Stimulated activated effector memory CD8-positive, alpha-beta T cell treated with anti-CD3 and anti-CD28 coated beads, Interleukin-12 subunit alpha, Interleukin-12 subunit beta, amount 100 ng/mL, for 72 hours (primary cell): ENCODE data around the gene FOXD1.
A peak's percentile ranks its signal among the peaks of the same experiment; 100 is the strongest.
"Not testable (repeated sequence)": the region's sequence is repeated elsewhere in the genome, so short reads cannot be mapped to it uniquely, and the experiment has no call there.

ENCODE experiments used
- ATAC-seq: fragments of 150-1000 bp; cut with Tn5 transposase; 2 replicates; pipeline ENCODE4 v1.10.0; 2021
- DNase-seq, 2 donors: peaks; one replicate each; pipeline ENCODE4 v3.0.0; 2021 to 2022; ENCODE audit warnings: low spot score in 2 of 2
- H3K27ac Mint-ChIP-seq: one replicate; pipeline ENCODE4 v1.8.0; 2022; ENCODE audit warnings: mild to moderate bottlenecking, mixed read lengths
- H3K36me3 Mint-ChIP-seq: one replicate; pipeline ENCODE4 v1.8.0; 2022; ENCODE audit warnings: mild to moderate bottlenecking, mixed read lengths
- H3K4me1 Mint-ChIP-seq: one replicate; pipeline ENCODE4 v1.8.0; 2022; ENCODE audit warnings: mixed read lengths
- H3K4me3 Mint-ChIP-seq: one replicate; pipeline ENCODE4 v1.8.0; 2022; ENCODE audit warnings: mild to moderate bottlenecking, mixed read lengths
- H3K9me3 Mint-ChIP-seq: one replicate; pipeline ENCODE4 v1.8.0; 2022; ENCODE audit warnings: mixed read lengths

The FOXD1 gene

GRCh38 chr5:73448463-73449136, at the start of gene FOXD1:
FOXD1 (minus strand) TSS chr5:73448777; CDS start chr5:73448362, 415 bp downstream.
- DNase-seq = peak; percentile 43 to 81
- Mint-ChIP-seq H3K4me3 (peak within 1 kb of the TSS; percentile 75), H3K36me3 (peaks cover 19% of the 10 kb centered on the region), H3K4me1 (peaks cover 15% of the 10 kb centered on the region), H3K27ac (peak within 1 kb of the TSS; percentile 17), H3K9me3 (no peaks in the 10 kb centered on the region)
- peak; percentile 86 for ATAC-seq

- Mint-ChIP-seq H3K4me3 (peak overlapping the region; percentile 97), H3K9me3 (no peaks in the 10 kb centered on the region), H3K27ac (peak overlapping the region; percentile 100), H3K36me3 (peaks cover 51% of the 10 kb centered on the region), H3K4me1 (peaks cover 32% of the 10 kb centered on the region)
- ATAC-seq = no peak
- DNase-seq = no peak
Observed at GRCh38 chr5:73497497-73498056, 49.0 kb upstream of the FOXD1 start.

- DNase-seq (no peak), ATAC-seq (no peak)
- Mint-ChIP-seq H3K9me3 (no peaks in the 10 kb centered on the region), H3K4me3 (peak overlapping the region; percentile 97), H3K27ac (no peak overlapping the region), H3K4me1 (peaks cover 32% of the 10 kb centered on the region), H3K36me3 (peaks cover 45% of the 10 kb centered on the region)
Observed at GRCh38 chr5:73496984-73497457, 48.4 kb upstream of the FOXD1 start.

GRCh38 chr5:73495772-73496335, 47.3 kb upstream of the FOXD1 start:
- no peak for DNase-seq
- H3K36me3 Mint-ChIP-seq = peaks cover 33% of the 10 kb centered on the region
- peaks cover 24% of the 10 kb centered on the region for H3K4me1 Mint-ChIP-seq
- H3K27ac Mint-ChIP-seq = no peak overlapping the region
- no peak overlapping the region for H3K4me3 Mint-ChIP-seq
- no peak for ATAC-seq
- no peaks in the 10 kb centered on the region for H3K9me3 Mint-ChIP-seq

- peaks cover 14% of the 10 kb centered on the region for H3K4me1 Mint-ChIP-seq
- H3K36me3 Mint-ChIP-seq = peaks cover 22% of the 10 kb centered on the region
- ATAC-seq (no peak), DNase-seq (no peak)
- no peak overlapping the region for H3K27ac Mint-ChIP-seq
- H3K4me3 Mint-ChIP-seq = no peak overlapping the region
- H3K9me3 Mint-ChIP-seq = no peaks in the 10 kb centered on the region
Observed at GRCh38 chr5:73494721-73495120, 46.1 kb upstream of the FOXD1 start.

GRCh38 chr5:73493421-73493820, 44.8 kb upstream of the FOXD1 start:
- H3K4me3 Mint-ChIP-seq = no peak overlapping the region
- DNase-seq (no peak), ATAC-seq (no peak)
- peaks cover 9% of the 10 kb centered on the region for H3K36me3 Mint-ChIP-seq
- H3K9me3 Mint-ChIP-seq = no peaks in the 10 kb centered on the region
- H3K4me1 Mint-ChIP-seq = peaks cover 8% of the 10 kb centered on the region
- H3K27ac Mint-ChIP-seq = no peak overlapping the region

- no peak for ATAC-seq
- Mint-ChIP-seq H3K4me1 (no peaks in the 10 kb centered on the region), H3K36me3 (no peaks in the 10 kb centered on the region), H3K27ac (no peak overlapping the region), H3K4me3 (no peak overlapping the region), H3K9me3 (no peaks in the 10 kb centered on the region)
- no peak for DNase-seq
Observed at GRCh38 chr5:73491155-73491554, 42.6 kb upstream of the FOXD1 start.

GRCh38 chr5:73490088-73490487, 41.5 kb upstream of the FOXD1 start:
- Mint-ChIP-seq H3K27ac (no peak overlapping the region), H3K9me3 (no peaks in the 10 kb centered on the region), H3K36me3 (no peaks in the 10 kb centered on the region), H3K4me1 (no peaks in the 10 kb centered on the region), H3K4me3 (no peak overlapping the region)
- ATAC-seq (no peak), DNase-seq (no peak)

GRCh38 chr5:73488806-73489205, 40.2 kb upstream of the FOXD1 start:
- no peak overlapping the region for H3K4me3 Mint-ChIP-seq
- no peak overlapping the region for H3K27ac Mint-ChIP-seq
- ATAC-seq = no peak
- H3K36me3 Mint-ChIP-seq = no peaks in the 10 kb centered on the region
- DNase-seq = no peak
- H3K9me3 Mint-ChIP-seq = no peaks in the 10 kb centered on the region
- H3K4me1 Mint-ChIP-seq = no peaks in the 10 kb centered on the region

GRCh38 chr5:73487815-73488214, 39.2 kb upstream of the FOXD1 start:
- H3K36me3 Mint-ChIP-seq = no peaks in the 10 kb centered on the region

GRCh38 chr5:73487257-73487656, 38.7 kb upstream of the FOXD1 start:
- H3K27ac Mint-ChIP-seq, DNase-seq, H3K9me3 Mint-ChIP-seq, H3K4me3 Mint-ChIP-seq, H3K36me3 Mint-ChIP-seq, ATAC-seq, H3K4me1 Mint-ChIP-seq: not testable (repeated sequence)

More at GRCh38 chr5:73487815-73488214, 39.2 kb upstream of the FOXD1 start:
- H3K4me3 Mint-ChIP-seq = no peak overlapping the region
- H3K4me1 Mint-ChIP-seq = no peaks in the 10 kb centered on the region
- H3K9me3 Mint-ChIP-seq = no peaks in the 10 kb centered on the region
- ATAC-seq (no peak), DNase-seq (no peak)
- no peak overlapping the region for H3K27ac Mint-ChIP-seq

- H3K4me3 Mint-ChIP-seq = no peak overlapping the region
- H3K27ac Mint-ChIP-seq = no peak overlapping the region
Observed at GRCh38 chr5:73486119-73486899, 37.7 kb upstream of the FOXD1 start.

GRCh38 chr5:73485715-73486114, 37.1 kb upstream of the FOXD1 start:
- DNase-seq (no peak), ATAC-seq (no peak)
- no peak overlapping the region for H3K27ac Mint-ChIP-seq
- no peaks in the 10 kb centered on the region for H3K36me3 Mint-ChIP-seq
- no peaks in the 10 kb centered on the region for H3K4me1 Mint-ChIP-seq
- no peak overlapping the region for H3K4me3 Mint-ChIP-seq
- H3K9me3 Mint-ChIP-seq = no peaks in the 10 kb centered on the region

More at GRCh38 chr5:73486119-73486899, 37.7 kb upstream of the FOXD1 start:
- DNase-seq = no peak
- Mint-ChIP-seq H3K9me3 (no peaks in the 10 kb centered on the region), H3K36me3 (no peaks in the 10 kb centered on the region), H3K4me1 (no peaks in the 10 kb centered on the region)
- ATAC-seq = no peak

GRCh38 chr5:73484511-73484910, 35.9 kb upstream of the FOXD1 start:
- DNase-seq = no peak
- Mint-ChIP-seq H3K27ac (no peak overlapping the region), H3K36me3 (no peaks in the 10 kb centered on the region), H3K4me3 (no peak overlapping the region), H3K9me3 (no peaks in the 10 kb centered on the region), H3K4me1 (no peaks in the 10 kb centered on the region)
- no peak for ATAC-seq

- DNase-seq = no peak
- no peak overlapping the region for H3K4me3 Mint-ChIP-seq
- H3K4me1 Mint-ChIP-seq = no peaks in the 10 kb centered on the region
- H3K36me3 Mint-ChIP-seq = no peaks in the 10 kb centered on the region
- H3K27ac Mint-ChIP-seq = no peak overlapping the region
- no peak for ATAC-seq
- no peaks in the 10 kb centered on the region for H3K9me3 Mint-ChIP-seq
Observed at GRCh38 chr5:73483676-73484075, 35.1 kb upstream of the FOXD1 start.
